K562 (cell line): Measurements from ENCODE around the gene POLR3E. TPM values are rescaled to one million over a fixed set of nuclear protein-coding genes. Genes with fewer than 3 reads are reported as not detected.

Source experiments
- ATAC-seq: fragments of 200-7000 bp; cut with Tn5 transposase; 3 replicates; pipeline ENCODE4 v1.9.1; 2020; ENCODE audit warnings: moderate library complexity
- BruUV-seq: library from RNA; stranded (reverse); fragments of 400-500 nt; replicated peaks from 2 replicates; lab custom pipeline; 2021; lab: Mats Ljungman, UMichigan
- CTCF ChIA-PET: fragments of 300-600 bp; formaldehyde crosslinking; extraction: SDS; loops from one replicate; lab custom pipeline; 2021; ENCODE audit warnings: low intra/inter-chr PET ratio; lab: Yijun Ruan, JAX
- POLR2A ChIA-PET: fragments of 300-600, 350-650 bp; sonication (Branson Sonifier 250); formaldehyde crosslinking; extraction: SDS; loops from one replicate; lab custom pipeline; 2021; ENCODE audit warnings: antibody characterized with exemption, inconsistent platforms; lab: Yijun Ruan, JAX
- DNase-seq, 4 experiments: peaks; one replicate each; pipeline versions ENCODE4 v3.0.0 to v3.0.0-alpha.2; 2011 to 2018; ENCODE audit warnings: low spot score in 3 of 4, mixed read lengths in 3 of 4; ENCODE audit errors: extremely low read depth in 1 of 4
- FAIRE-seq: peaks from 2 replicates; lab custom pipeline; 2011; peaks lifted over from hg19 to GRCh38; lab: Jason Lieb, UNC
- H2AFZ ChIP-seq: 2 replicates; pipeline ENCODE4 v1.6.0; 2011; ENCODE audit warnings: low read depth, low read length, control low read depth, inconsistent platforms
- H3K27ac ChIP-seq: fragments of 200-600 bp; 3 replicates; pipeline ENCODE4 v1.8.0; 2011; ENCODE audit warnings: low read depth, mild to moderate bottlenecking, control low read depth, inconsistent platforms, low read length, moderate library complexity, mixed read lengths; ENCODE audit errors: extremely low read depth
- H3K27me3 ChIP-seq, 2 experiments: fragments of 300-600 bp in 1 of 2; 2 replicates in 1 of 2; 3 replicates in 1 of 2; pipeline versions ENCODE4 v1.6.0 to v1.8.0; 2011; ENCODE audit warnings: inconsistent platforms in 2 of 2, low read length in 2 of 2, mild to moderate bottlenecking in 1 of 2, mixed read lengths in 1 of 2, moderate library complexity in 1 of 2; ENCODE audit not compliant: control insufficient read depth in 2 of 2, insufficient read depth in 2 of 2
- H3K36me3 ChIP-seq: fragments of 300-600 bp; 3 replicates; pipeline ENCODE4 v1.8.0; 2011; ENCODE audit warnings: mild to moderate bottlenecking, low read length, inconsistent platforms; ENCODE audit not compliant: control insufficient read depth, insufficient read depth
- H3K4me1 ChIP-seq, 2 experiments: fragments of 200-600 bp in 1 of 2; replicated peaks in 1 of 2; 2 replicates in 1 of 2; 3 replicates in 1 of 2; pipeline versions ENCODE4 v1.5.1 to v1.8.0; 2011; ENCODE audit warnings: inconsistent platforms in 2 of 2, low read length in 2 of 2, mild to moderate bottlenecking in 1 of 2, mixed read lengths in 1 of 2, moderate library complexity in 1 of 2; ENCODE audit not compliant: control insufficient read depth in 2 of 2, insufficient read depth in 2 of 2
- H3K4me2 ChIP-seq: 2 replicates; pipeline ENCODE4 v1.6.1; 2011; ENCODE audit warnings: low read length, control low read depth, inconsistent platforms, mixed read lengths; ENCODE audit not compliant: insufficient read depth
- H3K4me3 ChIP-seq: fragments of 200-600 bp; sonication (generic), shearing (Covaris generic); 2 replicates; pipeline ENCODE4 v1.5.1; 2016; ENCODE audit warnings: control low read depth, inconsistent platforms
- H3K79me2 ChIP-seq: fragments of 200-600 bp; 3 replicates; pipeline ENCODE4 v1.8.0; 2011; ENCODE audit warnings: low read length, inconsistent platforms; ENCODE audit not compliant: control insufficient read depth, insufficient read depth
- H3K9ac ChIP-seq, 2 experiments: 2 replicates each; pipeline versions ENCODE4 v1.6.0 to v1.6.1; 2011; ENCODE audit warnings: low read depth in 2 of 2, low read length in 2 of 2, control low read depth in 1 of 2, inconsistent platforms in 1 of 2, mild to moderate bottlenecking in 1 of 2, mixed read lengths in 1 of 2; ENCODE audit not compliant: insufficient read depth in 1 of 2
- H3K9me1 ChIP-seq: one replicate; pipeline ENCODE4 v1.6.0; 2011; ENCODE audit warnings: inconsistent platforms, mild to moderate bottlenecking, low read length, moderate library complexity; ENCODE audit not compliant: control insufficient read depth, insufficient read depth
- H3K9me3 ChIP-seq: replicated peaks from 2 replicates; pipeline ENCODE4 v1.5.1; 2011; ENCODE audit warnings: low read depth, low read length, inconsistent platforms; ENCODE audit not compliant: control insufficient read depth, insufficient read depth
- H4K20me1 ChIP-seq: replicated peaks from 2 replicates; pipeline ENCODE4 v1.6.1; 2011; ENCODE audit warnings: low read length, inconsistent platforms, mixed read lengths; ENCODE audit not compliant: control insufficient read depth, insufficient read depth
- CBX3 ChIP-seq, 2 experiments: IDR thresholded peaks; 1 replicate in 1 of 2; 2 replicates in 1 of 2; pipeline ENCODE4 v1.6.1; 2012; ENCODE audit warnings: inconsistent platforms in 2 of 2, low read length in 2 of 2, borderline replicate concordance in 1 of 2, control low read depth in 1 of 2
- FOXK2 ChIP-seq, 2 experiments: fragments of 450-650 bp; IDR thresholded peaks in 1 of 2; conservative IDR thresholded peaks in 1 of 2; 2 replicates each; pipeline ENCODE4 v1.6.1; 2016; ENCODE audit warnings: low read depth in 2 of 2, mild to moderate bottlenecking in 1 of 2
- HDAC8 ChIP-seq: fragments of 450-650 bp; IDR thresholded peaks from 2 replicates; pipeline ENCODE4 v1.6.1; 2016; ENCODE audit warnings: mild to moderate bottlenecking, missing genetic modification characterization, moderate library complexity, missing compliant biosample characterization
- MBD1 ChIP-seq: fragments of 250-450 bp; sonication (Bioruptor Pico); IDR thresholded peaks from 2 replicates; pipeline ENCODE4 v1.8.0; 2022; ENCODE audit warnings: inconsistent platforms
- MYBL2 ChIP-seq, 2 experiments: fragments of 450-650 bp in 1 of 2; sonication (generic) in 1 of 2; formaldehyde crosslinking in 1 of 2; IDR thresholded peaks; 2 replicates each; pipeline versions ENCODE4 v1.6.1 to v1.8.1; 2017 to 2022; ENCODE audit warnings: borderline replicate concordance in 1 of 2, inconsistent platforms in 1 of 2, low read depth in 1 of 2, mild to moderate bottlenecking in 1 of 2, missing genetic modification reagents in 1 of 2, moderate library complexity in 1 of 2
- SMARCA5 ChIP-seq: fragments of 450-650 bp; IDR thresholded peaks from 2 replicates; pipeline ENCODE4 v1.6.1; 2016
- YY1 ChIP-seq, 3 experiments: IDR thresholded peaks; 2 replicates each; pipeline ENCODE4 v1.6.1; 2011; ENCODE audit warnings: low read length in 2 of 3, mild to moderate bottlenecking in 2 of 3, moderate library complexity in 2 of 3, borderline replicate concordance in 1 of 3, control low read depth in 1 of 3, low read depth in 1 of 3; ENCODE audit not compliant: insufficient read depth in 3 of 3, insufficient replicate concordance in 2 of 3, control insufficient read depth in 1 of 3, insufficient read length in 1 of 3; ENCODE audit errors: extremely low read depth in 1 of 3
- ZNF133 ChIP-seq: fragments of 250-450 bp; sonication (Bioruptor Pico); IDR thresholded peaks from 2 replicates; pipeline ENCODE4 v1.4.0; 2020; ENCODE audit warnings: mild to moderate bottlenecking
- ZNF347 ChIP-seq: fragments of 450-650 bp; formaldehyde crosslinking; IDR thresholded peaks from 2 replicates; pipeline ENCODE4 v1.4.0; 2020; ENCODE audit warnings: low read depth, mild to moderate bottlenecking, moderate library complexity
- ZNF778 ChIP-seq: fragments of 450-650 bp; formaldehyde crosslinking; IDR thresholded peaks from 2 replicates; pipeline ENCODE4 v1.4.0; 2020; ENCODE audit warnings: mild to moderate bottlenecking, moderate library complexity
- WGBS: fragments of 100-300 bp; shearing (Covaris generic); methylation state at CpG from one replicate; pipeline ENCODE4 v1.1.6; 2016; ENCODE audit warnings: low coverage, mixed read lengths; ENCODE audit not compliant: insufficient coverage; ENCODE audit errors: missing lambda C conversion rate; 5-methylcytosine and 5-hydroxymethylcytosine counted together
- in situ Hi-C: fragments of 300-500 bp; cut with MboI; formaldehyde crosslinking; loops from 4 replicates; pipeline ENCODE4 v1.15.0; 2018; ENCODE audit warnings: inconsistent platforms, mixed read lengths
- intact Hi-C: fragments of 100-400 bp; cut with micrococcal nuclease; formaldehyde crosslinking; loops from 2 replicates; pipeline ENCODE4 v1.14.2; 2022
- polyA plus RNA-seq, 8 experiments: library from polyadenylated mRNA; depleted of rRNA in 4 of 8; stranded (reverse) in 5 of 8; unstranded in 3 of 8; fragments of >200 nt; fragmentation: Nextera tagmentation in 2 of 8; fragmentation: Illumina TruSeq in 1 of 8; extraction: Ambion mirVana in 2 of 8; extraction: Trizol in 1 of 8; gene quantifications; 2 replicates each; pipeline versions ENCODE4 v1.2.1 to v1.2.3, GENCODE V29; 2011 to 2014; ENCODE audit warnings: inconsistent platforms in 1 of 8, missing spikeins in 1 of 8
- total RNA-seq, 7 experiments: library from RNA; depleted of rRNA in 6 of 7; stranded (reverse); fragments of >200 nt in 6 of 7; fragmentation: Illumina TruSeq in 2 of 7; extraction: Trizol in 2 of 7; gene quantifications; 2 replicates each; pipeline versions ENCODE4 v1.2.1 to v1.2.3, GENCODE V29; 2011 to 2021; ENCODE audit warnings: low replicate concordance in 1 of 7
- TF ChIP-seq, protein P1 (sequence below): fragments of 250-450 bp; sonication (Bioruptor Pico); IDR thresholded peaks from 2 replicates; pipeline ENCODE4 v1.9.0; 2021; ENCODE audit warnings: mild to moderate bottlenecking, inconsistent platforms
- TF ChIP-seq, protein P2 (sequence below): sonication (generic); formaldehyde crosslinking; IDR thresholded peaks from 2 replicates; pipeline ENCODE4 v1.9.0; 2022; ENCODE audit warnings: mild to moderate bottlenecking, missing genetic modification reagents
- TF ChIP-seq, protein P3 (sequence below): fragments of 250-450 bp; sonication (Bioruptor Pico); IDR thresholded peaks from 2 replicates; pipeline ENCODE4 v1.8.0; 2022; ENCODE audit warnings: inconsistent platforms, mild to moderate bottlenecking, moderate library complexity, borderline replicate concordance

POLR3E gene
- total and polyA plus RNA-seq, 9 of the 15 experiments (the other 6 are each of a cell fraction or from before 2014, with no cell fraction given): 17.7 to 151 (median 82.6) TPM

DNA sequence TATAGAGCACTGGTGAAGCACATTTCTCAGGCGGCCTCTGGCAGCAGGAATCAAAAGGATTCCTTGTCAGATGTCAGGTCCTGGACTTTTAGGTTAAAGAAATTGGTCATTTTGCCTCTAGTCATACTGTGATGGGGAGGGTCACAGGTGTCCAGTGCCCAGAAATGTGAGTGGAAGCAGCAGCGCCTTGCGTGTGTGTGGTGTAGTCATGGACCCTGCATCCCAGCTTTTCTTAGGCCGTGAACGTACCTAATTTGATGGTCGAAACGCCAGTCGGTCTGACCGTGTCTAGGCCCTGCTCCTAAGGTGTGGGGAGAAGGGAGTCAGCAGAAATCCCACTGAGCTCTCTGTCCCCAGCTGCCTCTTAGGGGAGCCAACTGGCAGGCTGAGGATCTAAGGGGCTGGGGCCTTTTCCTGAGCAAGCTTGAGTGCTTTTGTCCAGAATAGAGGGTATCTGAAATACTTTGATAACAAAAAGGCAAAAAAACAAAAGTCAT is 32.0 kb downstream of the POLR3E start (continued):
- TF ChIP-seq MBD1 (CRISPR knock-in tag) (no peak), ZNF778 (no peak), CBX3 (IDR thresholded peaks at IDR 0.05; ENCODE audit: borderline replicate concordance in 1 of 2, low read length in 2 of 2) (no peak)

DNA sequence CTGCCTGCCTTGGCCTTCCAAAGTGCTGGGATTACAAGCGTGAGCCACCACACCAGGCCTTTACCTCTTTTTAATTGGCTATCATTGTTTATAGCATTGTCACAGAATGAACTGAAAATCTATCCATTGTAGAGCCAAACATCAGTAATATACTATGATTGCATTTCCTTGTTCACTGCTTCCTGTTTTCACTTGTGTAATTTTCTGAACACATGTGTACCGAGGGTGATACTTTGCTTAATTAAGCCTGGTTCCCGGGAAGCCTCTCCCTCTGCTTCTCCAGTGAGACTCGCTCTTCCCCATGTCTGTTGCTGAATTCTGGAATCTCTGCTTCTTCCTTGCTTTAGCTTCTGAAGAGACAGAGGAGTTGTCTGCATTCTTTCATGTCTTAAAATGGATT is 33.1 kb downstream of the POLR3E start:
- no peaks in the 10 kb centered on the region for H3K27me3 ChIP-seq
- FAIRE-seq (no peak), ATAC-seq (no peak), DNase-seq (no peak)
- peaks cover 97% of the 10 kb centered on the region for H3K36me3 ChIP-seq
- H3K9me1 ChIP-seq: no peaks in the 10 kb centered on the region
- 98% methylated on average over 4 of the region's 4 CpGs for WGBS
- peaks cover 0 to 4% of the 10 kb centered on the region in 2 experiments; a peak in 1 of 5 replicates for H3K4me1 ChIP-seq
- H3K27ac ChIP-seq: no peak overlapping the region
- no peak overlapping the region for H3K4me3 ChIP-seq
- in situ Hi-C loops: no loop called here
- ChIA-PET POLR2A (interaction anchor here (0.6 to 0.8 kb wide), 4 partner anchors 9 to 23 kb away, joined by 3 read pairs; no protein-coding TSS in a partner anchor), CTCF (no interaction called here)
- H4K20me1 ChIP-seq: 0 out of 2 replicates have a peak, but pooled peaks cover 4% of the 10 kb centered on the region
- intact Hi-C loops: no loop called here
- no TSS peak for BruUV-seq
- H3K4me2 ChIP-seq: no peak overlapping the region
- no peaks in the 10 kb centered on the region for H3K79me2 ChIP-seq
- no peak overlapping the region for H3K9ac ChIP-seq
- no peak overlapping the region for H2AFZ ChIP-seq
- no peaks in the 10 kb centered on the region for H3K9me3 ChIP-seq
- TF ChIP-seq ZNF347 (CRISPR knock-in tag) (no peak), FOXK2 (conservative IDR thresholded peaks at IDR 0.05 in 1 of 2, IDR thresholded peaks at IDR 0.05 in 1 of 2; ENCODE audit: low read depth in 2 of 2) (no peak), CBX3 (IDR thresholded peaks at IDR 0.05; ENCODE audit: borderline replicate concordance in 1 of 2, low read length in 2 of 2) (no peak), YY1 (IDR thresholded peaks at IDR 0.05; ENCODE audit: borderline replicate concordance in 1 of 3, control insufficient read depth in 1 of 3, extremely low read depth in 1 of 3, insufficient read depth in 3 of 3, insufficient read length in 1 of 3, insufficient replicate concordance in 2 of 3, low read depth in 1 of 3, low read length in 2 of 3) (no peak), MYBL2 (IDR thresholded peaks at IDR 0.05; ENCODE audit: low read depth) (no peak), MYBL2 (CRISPR knock-in tag; IDR thresholded peaks at IDR 0.05; ENCODE audit: borderline replicate concordance) (no peak), SMARCA5 (no peak), HDAC8 (no peak), ZNF133 (CRISPR knock-in tag) (no peak)
- TF ChIP-seq, protein P1, sequence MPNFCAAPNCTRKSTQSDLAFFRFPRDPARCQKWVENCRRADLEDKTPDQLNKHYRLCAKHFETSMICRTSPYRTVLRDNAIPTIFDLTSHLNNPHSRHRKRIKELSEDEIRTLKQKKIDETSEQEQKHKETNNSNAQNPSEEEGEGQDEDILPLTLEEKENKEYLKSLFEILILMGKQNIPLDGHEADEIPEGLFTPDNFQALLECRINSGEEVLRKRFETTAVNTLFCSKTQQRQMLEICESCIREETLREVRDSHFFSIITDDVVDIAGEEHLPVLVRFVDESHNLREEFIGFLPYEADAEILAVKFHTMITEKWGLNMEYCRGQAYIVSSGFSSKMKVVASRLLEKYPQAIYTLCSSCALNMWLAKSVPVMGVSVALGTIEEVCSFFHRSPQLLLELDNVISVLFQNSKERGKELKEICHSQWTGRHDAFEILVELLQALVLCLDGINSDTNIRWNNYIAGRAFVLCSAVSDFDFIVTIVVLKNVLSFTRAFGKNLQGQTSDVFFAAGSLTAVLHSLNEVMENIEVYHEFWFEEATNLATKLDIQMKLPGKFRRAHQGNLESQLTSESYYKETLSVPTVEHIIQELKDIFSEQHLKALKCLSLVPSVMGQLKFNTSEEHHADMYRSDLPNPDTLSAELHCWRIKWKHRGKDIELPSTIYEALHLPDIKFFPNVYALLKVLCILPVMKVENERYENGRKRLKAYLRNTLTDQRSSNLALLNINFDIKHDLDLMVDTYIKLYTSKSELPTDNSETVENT: no peak
- TF ChIP-seq, protein P2, sequence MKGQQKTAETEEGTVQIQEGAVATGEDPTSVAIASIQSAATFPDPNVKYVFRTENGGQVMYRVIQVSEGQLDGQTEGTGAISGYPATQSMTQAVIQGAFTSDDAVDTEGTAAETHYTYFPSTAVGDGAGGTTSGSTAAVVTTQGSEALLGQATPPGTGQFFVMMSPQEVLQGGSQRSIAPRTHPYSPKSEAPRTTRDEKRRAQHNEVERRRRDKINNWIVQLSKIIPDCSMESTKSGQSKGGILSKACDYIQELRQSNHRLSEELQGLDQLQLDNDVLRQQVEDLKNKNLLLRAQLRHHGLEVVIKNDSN (CRISPR knock-in tag): no peak
- TF ChIP-seq, protein P3, sequence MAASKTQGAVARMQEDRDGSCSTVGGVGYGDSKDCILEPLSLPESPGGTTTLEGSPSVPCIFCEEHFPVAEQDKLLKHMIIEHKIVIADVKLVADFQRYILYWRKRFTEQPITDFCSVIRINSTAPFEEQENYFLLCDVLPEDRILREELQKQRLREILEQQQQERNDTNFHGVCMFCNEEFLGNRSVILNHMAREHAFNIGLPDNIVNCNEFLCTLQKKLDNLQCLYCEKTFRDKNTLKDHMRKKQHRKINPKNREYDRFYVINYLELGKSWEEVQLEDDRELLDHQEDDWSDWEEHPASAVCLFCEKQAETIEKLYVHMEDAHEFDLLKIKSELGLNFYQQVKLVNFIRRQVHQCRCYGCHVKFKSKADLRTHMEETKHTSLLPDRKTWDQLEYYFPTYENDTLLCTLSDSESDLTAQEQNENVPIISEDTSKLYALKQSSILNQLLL: no peak
